Parathyroid adenoma (tissue), 2 donors: ENCODE data around the gene PEX26.

Experiments used
- H2AFZ ChIP-seq: fragments of 300-600 bp; sonication (generic); one replicate; pipeline ENCODE4 v1.7.0; 2017; ENCODE audit warnings: antibody characterized with exemption, mild to moderate bottlenecking
- H3K27ac ChIP-seq: fragments of 300-600 bp; sonication (generic); one replicate; pipeline ENCODE4 v1.7.0; 2017
- H3K27me3 ChIP-seq: fragments of 300-600 bp; sonication (generic); one replicate; pipeline ENCODE4 v1.7.0; 2017; ENCODE audit warnings: low read length; ENCODE audit not compliant: control insufficient read depth, insufficient read depth
- H3K36me3 ChIP-seq: fragments of 300-600 bp; sonication (generic); one replicate; pipeline ENCODE4 v1.7.0; 2017; ENCODE audit warnings: low read length; ENCODE audit not compliant: control insufficient read depth, insufficient read depth
- H3K4me1 ChIP-seq: fragments of 300-600 bp; sonication (generic); one replicate; pipeline ENCODE4 v1.7.0; 2017; ENCODE audit warnings: control low read depth
- H3K4me2 ChIP-seq: fragments of 300-600 bp; sonication (generic); one replicate; pipeline ENCODE4 v1.7.0; 2017; ENCODE audit warnings: low read length
- H3K4me3 ChIP-seq: fragments of 300-600 bp; sonication (generic); one replicate; pipeline ENCODE4 v1.7.0; 2017; ENCODE audit warnings: low read depth, low read length
- H3K79me2 ChIP-seq: fragments of 300-600 bp; sonication (generic); one replicate; pipeline ENCODE4 v1.7.0; 2017; ENCODE audit warnings: control low read depth
- H3K9ac ChIP-seq: fragments of 300-600 bp; sonication (generic); one replicate; pipeline ENCODE4 v1.7.0; 2017; ENCODE audit warnings: mild to moderate bottlenecking
- H3K9me3 ChIP-seq: fragments of 300-600 bp; sonication (generic); one replicate; pipeline ENCODE4 v1.7.0; 2017; ENCODE audit warnings: low read length; ENCODE audit not compliant: control insufficient read depth
- TF ChIP-seq, protein P1 (sequence below): fragments of 300-600 bp; sonication (generic); IDR thresholded peaks from one replicate; pipeline ENCODE4 v1.7.0; 2017; ENCODE audit warnings: antibody characterized with exemption, mild to moderate bottlenecking
- donor health status: primary hyperparathyroidism.

PEX26 gene

DNA sequence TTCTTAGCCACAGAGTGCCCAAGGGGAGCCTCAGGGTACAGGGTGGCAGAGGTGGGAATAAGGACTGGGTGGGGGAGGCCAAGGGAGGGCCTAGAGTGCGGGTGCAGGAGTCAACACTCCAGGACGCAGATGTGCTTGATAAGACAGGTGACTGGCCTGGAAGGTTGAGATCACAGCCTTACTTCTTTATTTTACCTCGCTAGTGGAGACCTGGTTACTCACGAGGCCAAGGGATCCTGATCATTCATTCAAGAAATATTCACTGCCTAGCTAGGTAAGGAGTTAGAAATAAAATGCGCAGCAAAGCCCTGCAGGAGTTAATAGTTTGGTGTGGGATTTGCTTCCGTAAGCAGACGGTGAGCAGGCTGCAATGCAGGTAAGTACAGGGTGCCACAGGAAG, 13.2 kb upstream of the PEX26 start:
- H3K4me1 ChIP-seq: no peaks in the 10 kb centered on the region
- no peaks in the 10 kb centered on the region for H3K36me3 ChIP-seq
- H3K9ac ChIP-seq: no peak overlapping the region
- H3K27ac ChIP-seq: no peak overlapping the region
- H3K27me3 ChIP-seq: no peaks in the 10 kb centered on the region
- H3K79me2 ChIP-seq: no peaks in the 10 kb centered on the region
- no peak overlapping the region for H3K4me3 ChIP-seq
- H3K4me2 ChIP-seq: no peak overlapping the region
- H2AFZ ChIP-seq: no peak overlapping the region
- no peaks in the 10 kb centered on the region for H3K9me3 ChIP-seq
- TF ChIP-seq, protein P1, sequence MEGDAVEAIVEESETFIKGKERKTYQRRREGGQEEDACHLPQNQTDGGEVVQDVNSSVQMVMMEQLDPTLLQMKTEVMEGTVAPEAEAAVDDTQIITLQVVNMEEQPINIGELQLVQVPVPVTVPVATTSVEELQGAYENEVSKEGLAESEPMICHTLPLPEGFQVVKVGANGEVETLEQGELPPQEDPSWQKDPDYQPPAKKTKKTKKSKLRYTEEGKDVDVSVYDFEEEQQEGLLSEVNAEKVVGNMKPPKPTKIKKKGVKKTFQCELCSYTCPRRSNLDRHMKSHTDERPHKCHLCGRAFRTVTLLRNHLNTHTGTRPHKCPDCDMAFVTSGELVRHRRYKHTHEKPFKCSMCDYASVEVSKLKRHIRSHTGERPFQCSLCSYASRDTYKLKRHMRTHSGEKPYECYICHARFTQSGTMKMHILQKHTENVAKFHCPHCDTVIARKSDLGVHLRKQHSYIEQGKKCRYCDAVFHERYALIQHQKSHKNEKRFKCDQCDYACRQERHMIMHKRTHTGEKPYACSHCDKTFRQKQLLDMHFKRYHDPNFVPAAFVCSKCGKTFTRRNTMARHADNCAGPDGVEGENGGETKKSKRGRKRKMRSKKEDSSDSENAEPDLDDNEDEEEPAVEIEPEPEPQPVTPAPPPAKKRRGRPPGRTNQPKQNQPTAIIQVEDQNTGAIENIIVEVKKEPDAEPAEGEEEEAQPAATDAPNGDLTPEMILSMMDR: no peak

DNA sequence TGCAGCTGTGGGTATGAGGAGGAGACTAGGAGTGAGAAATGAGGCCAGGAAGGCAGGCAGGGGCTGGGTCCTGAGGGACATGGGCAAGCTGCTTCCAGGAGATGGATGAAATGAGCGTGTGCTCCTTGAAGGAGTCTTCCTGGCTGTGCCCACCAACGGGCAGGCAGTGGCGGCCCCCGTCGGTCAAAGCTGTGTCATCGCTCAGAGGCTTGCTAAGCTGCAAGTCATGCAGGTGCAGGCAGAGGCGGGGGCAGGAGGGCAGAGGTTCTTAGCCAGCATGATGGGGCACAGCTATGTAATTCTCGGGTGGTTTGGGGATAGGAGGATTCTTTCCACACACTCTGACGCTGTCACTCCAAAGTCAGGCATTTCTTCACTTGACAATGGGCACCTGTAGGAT, 12.5 kb upstream of the PEX26 start:
- Histone ChIP-seq H3K27me3 (no peaks in the 10 kb centered on the region), H3K9ac (no peak overlapping the region), H2AFZ (no peak overlapping the region), H3K4me2 (no peak overlapping the region), H3K9me3 (no peaks in the 10 kb centered on the region), H3K4me1 (no peaks in the 10 kb centered on the region), H3K27ac (no peak overlapping the region), H3K79me2 (no peaks in the 10 kb centered on the region), H3K4me3 (no peak overlapping the region), H3K36me3 (no peaks in the 10 kb centered on the region)
- TF ChIP-seq, protein P1: no peak

DNA sequence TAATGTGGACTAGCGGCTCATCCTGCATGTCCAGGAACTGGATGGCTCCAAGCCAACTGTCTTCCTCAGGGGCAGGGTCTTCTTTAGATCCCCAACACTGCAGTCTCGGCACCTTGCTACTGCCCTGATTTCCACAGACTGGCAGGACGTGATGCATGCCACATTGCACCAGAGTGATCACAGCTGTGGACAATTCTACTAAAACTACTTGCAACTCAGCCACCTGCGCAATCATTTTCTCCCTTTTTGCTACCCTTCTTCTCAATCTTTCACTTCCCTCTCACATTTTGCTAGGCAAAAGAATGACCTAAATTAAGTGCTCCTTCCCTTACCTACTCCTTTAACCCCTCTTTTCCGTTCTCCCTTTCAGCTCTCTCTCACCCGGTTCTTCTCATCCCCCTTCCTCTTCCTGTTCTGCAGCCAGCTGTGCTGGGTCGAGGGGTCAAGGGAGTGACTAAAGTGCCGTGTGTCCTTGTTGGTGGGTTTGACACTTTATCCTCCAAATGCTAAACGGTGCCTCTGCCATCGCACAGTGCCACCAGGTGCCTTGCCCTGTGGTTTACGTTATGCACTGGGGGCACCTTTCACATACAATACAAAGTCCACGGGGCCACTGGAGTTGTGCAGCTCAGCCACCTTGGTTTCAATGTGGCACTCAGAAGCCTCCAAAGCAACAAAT, 11.5 kb upstream of the PEX26 start:
- no peaks in the 10 kb centered on the region for H3K4me1 ChIP-seq
- H3K36me3 ChIP-seq: no peaks in the 10 kb centered on the region
- TF ChIP-seq, protein P1: no peak
- H3K27me3 ChIP-seq: no peaks in the 10 kb centered on the region
- H3K9ac ChIP-seq: no peak overlapping the region
- no peak overlapping the region for H2AFZ ChIP-seq
- H3K27ac ChIP-seq: no peak overlapping the region
- no peaks in the 10 kb centered on the region for H3K79me2 ChIP-seq
- H3K9me3 ChIP-seq: no peaks in the 10 kb centered on the region
- no peak overlapping the region for H3K4me3 ChIP-seq
- no peak overlapping the region for H3K4me2 ChIP-seq

DNA sequence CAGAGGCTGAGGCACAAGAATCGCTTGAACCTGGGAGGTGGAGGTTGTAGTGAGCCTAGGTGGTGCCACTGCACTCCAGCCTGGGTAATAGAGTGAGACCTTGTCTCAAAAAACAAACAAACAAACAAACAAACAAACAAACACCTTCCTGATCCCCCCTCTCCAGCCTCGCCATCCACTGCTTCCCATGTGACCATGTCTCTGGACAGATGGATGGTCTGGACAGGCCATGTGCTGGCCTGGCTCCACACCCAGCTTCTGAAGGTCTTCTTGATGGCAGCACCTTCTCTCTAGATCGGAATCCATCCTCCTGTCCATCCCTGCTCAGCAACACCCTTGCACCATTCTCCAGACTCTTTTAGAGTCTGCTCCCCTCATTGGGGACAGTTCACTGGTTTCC, 10.7 kb upstream of the PEX26 start:
- H3K4me1 ChIP-seq: no peaks in the 10 kb centered on the region

More for the DNA sequence above, 10.7 kb upstream of the PEX26 start:
- Histone ChIP-seq H3K4me3 (no peak overlapping the region), H3K27ac (no peak overlapping the region), H2AFZ (no peak overlapping the region), H3K4me2 (no peak overlapping the region), H3K9ac (no peak overlapping the region), H3K27me3 (no peaks in the 10 kb centered on the region), H3K36me3 (no peaks in the 10 kb centered on the region), H3K9me3 (no peaks in the 10 kb centered on the region), H3K79me2 (no peaks in the 10 kb centered on the region)
- TF ChIP-seq, protein P1: no peak
